Measurements from ENCODE around the gene PSG5.
"Not testable (repeated sequence)": the region's sequence is repeated elsewhere in the genome, so short reads cannot be mapped to it uniquely, and the experiment has no call there.

PSG5 gene

GRCh38 chr19:43179569-43180147 lies 6.7 kb downstream of the PSG5 start:
- H3K27me3 ChIP-seq (ENCODE audit: insufficient read depth, low read length, poor library complexity); DNase-seq; H3K4me3 ChIP-seq (ENCODE audit: low read depth in 1 of 2, low read length in 2 of 2); H4K20me1 ChIP-seq (ENCODE audit: insufficient read depth, low read length); H3K9ac ChIP-seq (ENCODE audit: low read depth, low read length); H3K9me3 ChIP-seq (ENCODE audit: insufficient read depth, low read length, severe bottlenecking); H2AFZ ChIP-seq (ENCODE audit: low read depth, low read length); ATAC-seq (ENCODE audit: insufficient read depth, low read depth); H3K79me2 ChIP-seq (ENCODE audit: insufficient read depth, low read length); H3K4me1 ChIP-seq (ENCODE audit: insufficient read depth, low read length); H3K36me3 ChIP-seq (ENCODE audit: insufficient read depth, low read length); H3K27ac ChIP-seq (ENCODE audit: low read length); H3K4me2 ChIP-seq (ENCODE audit: insufficient read depth, low read length): not testable (repeated sequence)
- peak; percentile 24 for TF ChIP-seq CTCF (IDR thresholded peaks at IDR 0.05; ENCODE audit: borderline replicate concordance, extremely low read depth, low read length, poor library complexity, severe bottlenecking)

GRCh38 chr19:43178577-43178976 lies 7.8 kb downstream of the PSG5 start:
- H3K36me3 ChIP-seq (ENCODE audit: insufficient read depth, low read length); DNase-seq; H2AFZ ChIP-seq (ENCODE audit: low read depth, low read length); H3K4me3 ChIP-seq (ENCODE audit: low read depth in 1 of 2, low read length in 2 of 2); H3K9me3 ChIP-seq (ENCODE audit: insufficient read depth, low read length, severe bottlenecking); ATAC-seq (ENCODE audit: insufficient read depth, low read depth); H3K4me2 ChIP-seq (ENCODE audit: insufficient read depth, low read length); H3K27ac ChIP-seq (ENCODE audit: low read length); H3K4me1 ChIP-seq (ENCODE audit: insufficient read depth, low read length); H3K27me3 ChIP-seq (ENCODE audit: insufficient read depth, low read length, poor library complexity); H4K20me1 ChIP-seq (ENCODE audit: insufficient read depth, low read length); H3K9ac ChIP-seq (ENCODE audit: low read depth, low read length); H3K79me2 ChIP-seq (ENCODE audit: insufficient read depth, low read length): not testable (repeated sequence)

GRCh38 chr19:43165906-43166305 lies 20.4 kb downstream of the PSG5 start:
- not testable (repeated sequence) for DNase-seq; H3K79me2 ChIP-seq (ENCODE audit: insufficient read depth, low read length); H3K27ac ChIP-seq (ENCODE audit: low read length); H3K9me3 ChIP-seq (ENCODE audit: insufficient read depth, low read length, severe bottlenecking); H3K4me3 ChIP-seq (ENCODE audit: low read depth in 1 of 2, low read length in 2 of 2); H3K4me1 ChIP-seq (ENCODE audit: insufficient read depth, low read length); H3K9ac ChIP-seq (ENCODE audit: low read depth, low read length); H3K27me3 ChIP-seq (ENCODE audit: insufficient read depth, low read length, poor library complexity); H4K20me1 ChIP-seq (ENCODE audit: insufficient read depth, low read length); H3K4me2 ChIP-seq (ENCODE audit: insufficient read depth, low read length); H2AFZ ChIP-seq (ENCODE audit: low read depth, low read length); ATAC-seq (ENCODE audit: insufficient read depth, low read depth); H3K36me3 ChIP-seq (ENCODE audit: insufficient read depth, low read length)

GRCh38 chr19:43163135-43163534 lies 23.2 kb downstream of the PSG5 start:
- not testable (repeated sequence) for H3K9ac ChIP-seq (ENCODE audit: low read depth, low read length); H3K9me3 ChIP-seq (ENCODE audit: insufficient read depth, low read length, severe bottlenecking); H3K4me3 ChIP-seq (ENCODE audit: low read depth in 1 of 2, low read length in 2 of 2); H3K27ac ChIP-seq (ENCODE audit: low read length); H3K4me2 ChIP-seq (ENCODE audit: insufficient read depth, low read length); H4K20me1 ChIP-seq (ENCODE audit: insufficient read depth, low read length); H2AFZ ChIP-seq (ENCODE audit: low read depth, low read length); H3K36me3 ChIP-seq (ENCODE audit: insufficient read depth, low read length); H3K4me1 ChIP-seq (ENCODE audit: insufficient read depth, low read length); H3K27me3 ChIP-seq (ENCODE audit: insufficient read depth, low read length, poor library complexity); ATAC-seq (ENCODE audit: insufficient read depth, low read depth); DNase-seq; H3K79me2 ChIP-seq (ENCODE audit: insufficient read depth, low read length)

- not testable (repeated sequence) for H3K27ac ChIP-seq (ENCODE audit: low read length); H3K36me3 ChIP-seq (ENCODE audit: insufficient read depth, low read length); H3K9me3 ChIP-seq (ENCODE audit: insufficient read depth, low read length, severe bottlenecking); ATAC-seq (ENCODE audit: insufficient read depth, low read depth); DNase-seq; H3K4me1 ChIP-seq (ENCODE audit: insufficient read depth, low read length); H3K4me3 ChIP-seq (ENCODE audit: low read depth in 1 of 2, low read length in 2 of 2); H4K20me1 ChIP-seq (ENCODE audit: insufficient read depth, low read length); H3K27me3 ChIP-seq (ENCODE audit: insufficient read depth, low read length, poor library complexity); H3K79me2 ChIP-seq (ENCODE audit: insufficient read depth, low read length); H3K4me2 ChIP-seq (ENCODE audit: insufficient read depth, low read length); H2AFZ ChIP-seq (ENCODE audit: low read depth, low read length); H3K9ac ChIP-seq (ENCODE audit: low read depth, low read length)
Observed at GRCh38 chr19:43162261-43162660, 24.1 kb downstream of the PSG5 start.
